ENCODE results near the gene DLGAP3. TPM values are rescaled to one million over a fixed set of nuclear protein-coding genes. Genes with fewer than 3 reads are reported as not detected.

The DLGAP3 gene
- total and polyA plus RNA-seq, 11 donors: 0.07 to 0.51 (median 0.10) TPM; not detected in 8

DNA sequence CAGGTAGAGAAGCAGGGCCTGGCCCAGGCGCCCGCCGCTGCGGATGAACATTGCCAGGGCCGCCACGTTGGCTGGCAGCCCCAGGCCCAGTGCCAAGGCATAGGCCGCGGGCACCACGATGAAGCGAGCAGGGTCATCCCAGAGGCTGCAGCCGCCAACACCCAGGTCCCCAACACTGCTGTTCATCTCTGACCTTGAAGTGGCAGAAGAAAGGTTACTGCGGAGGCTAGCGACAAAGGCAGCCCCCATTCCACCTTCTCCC is 47.7 kb upstream of the DLGAP3 start:
- no peak overlapping the region for H3K27ac ChIP-seq
- TF ChIP-seq, protein P1, sequence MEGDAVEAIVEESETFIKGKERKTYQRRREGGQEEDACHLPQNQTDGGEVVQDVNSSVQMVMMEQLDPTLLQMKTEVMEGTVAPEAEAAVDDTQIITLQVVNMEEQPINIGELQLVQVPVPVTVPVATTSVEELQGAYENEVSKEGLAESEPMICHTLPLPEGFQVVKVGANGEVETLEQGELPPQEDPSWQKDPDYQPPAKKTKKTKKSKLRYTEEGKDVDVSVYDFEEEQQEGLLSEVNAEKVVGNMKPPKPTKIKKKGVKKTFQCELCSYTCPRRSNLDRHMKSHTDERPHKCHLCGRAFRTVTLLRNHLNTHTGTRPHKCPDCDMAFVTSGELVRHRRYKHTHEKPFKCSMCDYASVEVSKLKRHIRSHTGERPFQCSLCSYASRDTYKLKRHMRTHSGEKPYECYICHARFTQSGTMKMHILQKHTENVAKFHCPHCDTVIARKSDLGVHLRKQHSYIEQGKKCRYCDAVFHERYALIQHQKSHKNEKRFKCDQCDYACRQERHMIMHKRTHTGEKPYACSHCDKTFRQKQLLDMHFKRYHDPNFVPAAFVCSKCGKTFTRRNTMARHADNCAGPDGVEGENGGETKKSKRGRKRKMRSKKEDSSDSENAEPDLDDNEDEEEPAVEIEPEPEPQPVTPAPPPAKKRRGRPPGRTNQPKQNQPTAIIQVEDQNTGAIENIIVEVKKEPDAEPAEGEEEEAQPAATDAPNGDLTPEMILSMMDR (IDR thresholded peaks at IDR 0.05): no peak
- no peak for TF ChIP-seq POLR2A (IDR thresholded peaks at IDR 0.05)
- no peaks in the 10 kb centered on the region for H3K27me3 ChIP-seq
- peak overlapping the region in 1 of 12 donors; percentile 13 for H3K4me3 ChIP-seq
- WGBS, 4 donors: 87 to 95% (median 89%) methylated on average over 13 of the region's 13 CpGs
- peaks cover 0 to 15% (median 10%) of the 10 kb centered on the region in 9 donors for H3K36me3 ChIP-seq
- ATAC-seq: peak in 1 of 4 donors; percentile 35
- no peaks in the 10 kb centered on the region for H3K9me3 ChIP-seq
- no peak for DNase-seq
- intact Hi-C loops (cut with DNase I): loop anchor here in 1 of 10 donors (5.0 kb wide), 1 partner anchor 110 kb away; no protein-coding TSS in a partner anchor
- peaks cover 0 to 6% (median 0%) of the 10 kb centered on the region in 12 donors for H3K4me1 ChIP-seq

DNA sequence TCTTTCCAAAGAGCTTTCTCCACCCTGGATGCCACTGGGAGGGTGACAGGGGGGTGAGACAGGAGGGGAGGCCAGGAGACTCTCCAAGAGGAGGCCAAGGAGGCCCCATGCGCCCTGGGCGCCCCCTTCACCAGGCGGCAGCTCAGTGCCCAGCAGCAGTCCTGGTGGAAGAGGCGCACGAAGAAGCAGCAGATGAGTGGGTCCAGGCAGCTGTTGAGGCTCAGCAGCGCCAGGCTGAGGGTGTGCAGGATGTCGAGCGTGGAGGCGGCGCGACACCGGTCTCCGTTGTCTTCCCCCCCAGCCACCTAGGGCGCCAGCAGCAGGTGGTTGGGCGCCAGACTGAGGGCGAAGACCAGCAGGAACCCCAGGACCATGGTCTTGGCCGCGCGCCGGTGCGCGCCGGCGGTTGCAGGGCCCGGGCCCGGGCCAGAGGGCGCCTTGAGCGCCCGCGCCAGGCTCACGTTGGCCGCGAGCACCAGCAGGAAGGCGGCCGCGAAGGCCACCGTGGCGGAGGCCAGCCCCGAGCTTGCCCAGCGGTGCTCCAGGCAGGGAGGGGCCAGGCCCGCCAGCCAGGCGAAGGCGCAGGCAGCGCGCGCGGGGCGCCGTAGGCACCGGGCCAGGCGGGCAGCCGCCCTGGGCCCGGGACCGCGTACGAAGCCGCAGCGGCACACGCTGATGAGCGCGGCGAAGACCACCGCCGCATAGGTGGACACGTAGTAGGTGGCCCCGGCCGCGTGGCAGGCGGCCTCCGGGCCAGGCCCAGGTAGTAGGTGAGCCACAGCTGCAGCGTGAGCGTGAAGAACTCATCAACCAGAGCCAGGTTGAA is 47.1 kb upstream of the DLGAP3 start:
- Histone ChIP-seq H3K27me3 (no peaks in the 10 kb centered on the region), H3K27ac (no peak overlapping the region), H3K9me3 (no peaks in the 10 kb centered on the region), H3K4me1 (peaks cover 0 to 6% (median 0%) of the 10 kb centered on the region in 12 donors), H3K4me3 (peak overlapping the region in 1 of 12 donors; percentile 13), H3K36me3 (peaks cover 0 to 12% (median 7%) of the 10 kb centered on the region in 9 donors)
- ATAC-seq (peak in 1 of 4 donors; percentile 43), DNase-seq (no peak)
- 57 to 75% (median 66%) methylated on average over 10 to 72 of the region's 72 CpGs for WGBS, 4 donors
- TF ChIP-seq POLR2A (IDR thresholded peaks at IDR 0.05): no peak
- TF ChIP-seq, protein P1 (IDR thresholded peaks at IDR 0.05): no peak
- intact Hi-C loops (cut with DNase I): loop anchor here in 1 of 10 donors (5.0 kb wide), 1 partner anchor 109 kb away; no protein-coding TSS in a partner anchor

DNA sequence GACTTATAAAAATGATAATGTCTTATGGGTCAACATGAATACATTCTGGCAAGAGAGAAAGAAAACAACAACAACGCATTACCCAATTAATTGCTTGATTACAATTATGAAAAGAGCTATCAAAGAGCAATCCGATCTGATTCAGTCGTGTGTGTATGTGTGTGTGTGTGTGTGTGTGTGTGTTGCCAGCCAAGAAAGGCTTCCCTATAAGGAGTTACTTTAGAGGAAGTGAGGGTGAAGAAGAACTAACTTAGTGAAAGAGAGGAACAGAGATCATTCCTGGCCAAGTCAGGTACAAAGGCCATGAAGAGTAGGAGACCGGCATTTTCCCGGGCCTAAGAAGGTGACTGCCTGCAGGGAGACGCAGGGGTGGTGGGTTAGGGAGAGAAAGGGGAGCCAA is 46.3 kb upstream of the DLGAP3 start:
- H3K4me3 ChIP-seq: no peak overlapping the region
- H3K4me1 ChIP-seq: peaks cover 0 to 6% (median 0%) of the 10 kb centered on the region in 12 donors
- no peaks in the 10 kb centered on the region for H3K27me3 ChIP-seq
- no peaks in the 10 kb centered on the region for H3K9me3 ChIP-seq
- WGBS, 4 donors: 85 to 90% (median 87%) methylated on average over 6 of the region's 6 CpGs
- TF ChIP-seq, protein P1 (IDR thresholded peaks at IDR 0.05): no peak
- TF ChIP-seq POLR2A (IDR thresholded peaks at IDR 0.05): no peak
- no peak overlapping the region for H3K27ac ChIP-seq
- intact Hi-C loops (cut with DNase I): loop anchor here in 1 of 10 donors (5.0 kb wide), 1 partner anchor 108 kb away; no protein-coding TSS in a partner anchor
- DNase-seq (no peak), ATAC-seq (no peak)
- H3K36me3 ChIP-seq: peaks cover 0 to 4% (median 0%) of the 10 kb centered on the region in 9 donors

DNA sequence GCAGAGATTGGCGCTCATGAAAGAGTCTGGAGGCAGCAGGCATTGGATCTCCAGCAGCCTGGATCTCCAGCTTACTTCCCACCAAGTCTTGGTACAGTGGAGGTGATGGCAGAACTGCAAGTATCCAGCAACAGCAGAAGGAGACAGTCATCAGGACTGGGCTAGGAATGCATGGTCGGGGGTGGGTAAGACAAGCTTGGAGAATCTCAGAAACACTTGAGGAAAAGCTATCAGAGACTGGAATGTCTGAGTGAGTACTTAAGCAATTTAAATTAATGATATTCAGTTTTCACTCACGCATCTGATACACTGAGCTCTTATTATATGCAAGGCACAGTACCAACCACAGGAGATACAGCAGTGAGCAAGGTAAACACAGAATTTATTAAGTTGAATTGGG is 45.9 kb upstream of the DLGAP3 start:
- peaks cover 0 to 6% (median 0%) of the 10 kb centered on the region in 12 donors for H3K4me1 ChIP-seq
- no peaks in the 10 kb centered on the region for H3K9me3 ChIP-seq
- WGBS, 4 donors: 84 to 93% (median 88%) methylated on average over 3 of the region's 3 CpGs
- no peak overlapping the region for H3K27ac ChIP-seq
- H3K4me3 ChIP-seq: no peak overlapping the region
- ATAC-seq (no peak), DNase-seq (no peak)
- intact Hi-C loops (cut with DNase I): loop anchor here in 1 of 10 donors (5.0 kb wide), 1 partner anchor 108 kb away; no protein-coding TSS in a partner anchor
- H3K36me3 ChIP-seq: peaks cover 0 to 3% (median 0%) of the 10 kb centered on the region in 9 donors
- TF ChIP-seq, protein P1 (IDR thresholded peaks at IDR 0.05): no peak
- TF ChIP-seq POLR2A (IDR thresholded peaks at IDR 0.05): no peak
- no peaks in the 10 kb centered on the region for H3K27me3 ChIP-seq

Measured in heart left ventricle (tissue), 16 donors.